HCT116 (cell line): ENCODE measurements around the gene ELAPOR2. TPM values are rescaled to one million over a fixed set of nuclear protein-coding genes. Genes with fewer than 3 reads are reported as not detected.

ENCODE experiments used
- ATAC-seq: fragments of 200-7000 bp; cut with Tn5 transposase; 2 replicates; pipeline ENCODE4 v1.9.1; 2020; ENCODE audit warnings: mild to moderate bottlenecking, moderate library complexity
- BruUV-seq: library from RNA; stranded (reverse); fragments of 400-500 nt; replicated peaks from 2 replicates; lab custom pipeline; 2021; lab: Mats Ljungman, UMichigan
- CTCF ChIA-PET: fragments of 300-600 bp; sonication (Branson Sonifier 250); formaldehyde crosslinking; loops from one replicate; lab custom pipeline; 2021; ENCODE audit warnings: antibody characterized with exemption; lab: Charles Lee
- POLR2A ChIA-PET: fragments of 300-600, 350-600 bp; sonication (Branson Sonifier 250); formaldehyde crosslinking; loops from one replicate; lab custom pipeline; 2021; ENCODE audit warnings: antibody characterized with exemption; lab: Charles Lee
- RAD21 ChIA-PET, 2 experiments: fragments of 300-600 bp; sonication (Branson Sonifier 250); formaldehyde crosslinking; loops; one replicate each; lab custom pipeline; 2023; ENCODE audit warnings: low total read pairs in 2 of 2; ENCODE audit not compliant: uncharacterized antibody in 2 of 2, unreplicated experiment in 2 of 2, low non-redundant PET in 1 of 2; lab: Charles Lee
- DNase-seq: peaks from one replicate; pipeline ENCODE4 v3.0.0-alpha.2; 2010; ENCODE audit warnings: low read depth, low spot score
- H2AFZ ChIP-seq: fragments of 200-600 bp; shearing (Covaris generic), sonication (generic); 2 replicates; pipeline ENCODE4 v1.6.1; 2017; ENCODE audit warnings: low read depth, mixed run types, mixed read lengths, antibody characterized with exemption, low read length; ENCODE audit not compliant: poor library complexity, severe bottlenecking
- H3K27ac ChIP-seq: 2 replicates; pipeline ENCODE4 v1.5.1; 2012; ENCODE audit warnings: low read depth, low read length
- H3K27me3 ChIP-seq: fragments of 200-600 bp; sonication (generic); 2 replicates; pipeline ENCODE4 v1.6.1; 2016; ENCODE audit warnings: mixed run types, low read length, mixed read lengths; ENCODE audit not compliant: insufficient read depth
- H3K36me3 ChIP-seq, 2 experiments: fragments of 200-500 bp in 1 of 2; fragments of 200-600 bp in 1 of 2; sonication (Bioruptor generic) in 1 of 2; sonication (generic) in 1 of 2; 2 replicates each; pipeline versions ENCODE4 v1.5.1 to v1.6.1; 2014 to 2016; ENCODE audit warnings: low read length in 2 of 2, inconsistent platforms in 1 of 2, mixed read lengths in 1 of 2, mixed run types in 1 of 2; ENCODE audit not compliant: insufficient read depth in 2 of 2, control insufficient read depth in 1 of 2
- H3K4me1 ChIP-seq, 2 experiments: fragments of 200-600 bp in 1 of 2; sonication (generic) in 1 of 2; 2 replicates each; pipeline versions ENCODE4 v1.5.1 to v1.6.1; 2012 to 2017; ENCODE audit warnings: low read length in 2 of 2, inconsistent platforms in 1 of 2, mild to moderate bottlenecking in 1 of 2, mixed read lengths in 1 of 2, mixed run types in 1 of 2, moderate library complexity in 1 of 2; ENCODE audit not compliant: insufficient read depth in 2 of 2, control insufficient read depth in 1 of 2
- H3K4me2 ChIP-seq: fragments of 200-600 bp; sonication (generic); 2 replicates; pipeline ENCODE4 v1.6.1; 2017; ENCODE audit warnings: mixed run types, low read length, mixed read lengths
- H3K4me3 ChIP-seq, 2 experiments: fragments of 200-600 bp in 1 of 2; sonication (generic) in 1 of 2; replicated peaks in 1 of 2; 2 replicates each; pipeline ENCODE4 v1.5.1; 2011 to 2016; ENCODE audit warnings: low read length in 2 of 2, control low read depth in 1 of 2, low read depth in 1 of 2, mild to moderate bottlenecking in 1 of 2, mixed read lengths in 1 of 2, mixed run types in 1 of 2
- H3K79me2 ChIP-seq: fragments of 200-600 bp; sonication (generic); 2 replicates; pipeline ENCODE4 v1.6.1; 2017; ENCODE audit warnings: mild to moderate bottlenecking, mixed run types, low read length, moderate library complexity, mixed read lengths; ENCODE audit not compliant: insufficient read depth
- H3K9ac ChIP-seq: fragments of 200-600 bp; sonication (generic); 2 replicates; pipeline ENCODE4 v1.6.1; 2016; ENCODE audit warnings: low read length, mixed read lengths
- H3K9me2 ChIP-seq: fragments of 200-600 bp; sonication (generic), shearing (Covaris generic); 2 replicates; pipeline ENCODE4 v1.6.1; 2017; ENCODE audit warnings: mixed run types, mild to moderate bottlenecking, moderate library complexity; ENCODE audit not compliant: insufficient read depth
- H3K9me3 ChIP-seq, 2 experiments: fragments of 200-500 bp in 1 of 2; fragments of 200-600 bp in 1 of 2; sonication (Bioruptor generic) in 1 of 2; sonication (generic) in 1 of 2; 2 replicates each; pipeline ENCODE4 v1.6.1; 2014 to 2017; ENCODE audit warnings: low read length in 2 of 2, mixed read lengths in 2 of 2, inconsistent platforms in 1 of 2, low read depth in 1 of 2, mild to moderate bottlenecking in 1 of 2, mixed run types in 1 of 2, moderate library complexity in 1 of 2; ENCODE audit not compliant: control insufficient read depth in 1 of 2, insufficient read depth in 1 of 2
- H4K20me1 ChIP-seq: fragments of 200-600 bp; sonication (generic), shearing (Covaris generic); 2 replicates; pipeline ENCODE4 v1.6.1; 2017; ENCODE audit warnings: mixed run types, mild to moderate bottlenecking, moderate library complexity; ENCODE audit not compliant: insufficient read depth
- CBX3 ChIP-seq: IDR thresholded peaks from 2 replicates; pipeline ENCODE4 v1.6.1; 2012; ENCODE audit warnings: low read depth
- EGR1 ChIP-seq: IDR thresholded peaks from 2 replicates; pipeline ENCODE4 v1.6.1; 2012; ENCODE audit warnings: low read depth
- ELF1 ChIP-seq: IDR thresholded peaks from 2 replicates; pipeline ENCODE4 v1.6.1; 2012; ENCODE audit warnings: low read depth, borderline replicate concordance
- EZH2 ChIP-seq: fragments of 200-600 bp; sonication (generic); IDR thresholded peaks from 2 replicates; pipeline ENCODE4 v1.6.1; 2017; ENCODE audit warnings: antibody characterized with exemption, mixed run types
- JUND ChIP-seq: IDR thresholded peaks from 2 replicates; pipeline ENCODE4 v1.6.1; 2012
- POLR2A ChIP-seq: IDR thresholded peaks from 2 replicates; pipeline ENCODE4 v1.7.0; 2011; ENCODE audit warnings: borderline replicate concordance; ENCODE audit not compliant: insufficient read depth, insufficient read length; ENCODE audit errors: extremely low read depth
- POLR2AphosphoS5 ChIP-seq: IDR thresholded peaks from 2 replicates; pipeline ENCODE4 v1.6.1; 2011; ENCODE audit warnings: mild to moderate bottlenecking, low read depth, low read length, moderate library complexity
- SRF ChIP-seq: IDR thresholded peaks from 2 replicates; pipeline ENCODE4 v1.6.1; 2012; ENCODE audit warnings: low read depth
- TCF7L2 ChIP-seq: IDR thresholded peaks from 2 replicates; pipeline ENCODE4 v1.7.0; 2011; ENCODE audit warnings: borderline replicate concordance, inconsistent platforms; ENCODE audit not compliant: insufficient read depth, insufficient read length; ENCODE audit errors: extremely low read depth
- YY1 ChIP-seq: IDR thresholded peaks from 2 replicates; pipeline ENCODE4 v1.6.1; 2011; ENCODE audit warnings: low read length, low read depth, moderate library complexity, mild to moderate bottlenecking; ENCODE audit not compliant: insufficient replicate concordance; ENCODE audit errors: extremely low read depth
- ZNF274 ChIP-seq: fragments of 200-500 bp; sonication (Bioruptor generic); IDR thresholded peaks from 2 replicates; pipeline ENCODE4 v1.6.1; 2014; ENCODE audit warnings: mild to moderate bottlenecking, low read depth, low read length, inconsistent platforms
- intact Hi-C: fragments of 100-400 bp; cut with micrococcal nuclease; formaldehyde crosslinking; loops from 2 replicates; pipeline ENCODE4 v1.10.0; 2022
- total RNA-seq: library from RNA; stranded (reverse); gene quantifications from one replicate; pipeline ENCODE4 v1.2.1, GENCODE V29; 2021; ENCODE audit not compliant: unreplicated experiment
- TF ChIP-seq, protein P1 (sequence below): IDR thresholded peaks from 2 replicates; pipeline ENCODE4 v1.6.1; 2012; ENCODE audit warnings: low read depth
- TF ChIP-seq, protein P2 (sequence below): IDR thresholded peaks from 2 replicates; pipeline ENCODE4 v1.6.1; 2012
- TF ChIP-seq, protein P3 (sequence below): IDR thresholded peaks from 2 replicates; pipeline ENCODE4 v1.6.1; 2012
- TF ChIP-seq, protein P4 (sequence below): IDR thresholded peaks from 2 replicates; pipeline ENCODE4 v1.6.1; 2011; ENCODE audit warnings: mild to moderate bottlenecking, low read length, moderate library complexity; ENCODE audit not compliant: insufficient replicate concordance; ENCODE audit errors: extremely low read depth

ELAPOR2 gene
- total RNA-seq, 1 experiment from 2014 or later, result 26.0 TPM

DNA sequence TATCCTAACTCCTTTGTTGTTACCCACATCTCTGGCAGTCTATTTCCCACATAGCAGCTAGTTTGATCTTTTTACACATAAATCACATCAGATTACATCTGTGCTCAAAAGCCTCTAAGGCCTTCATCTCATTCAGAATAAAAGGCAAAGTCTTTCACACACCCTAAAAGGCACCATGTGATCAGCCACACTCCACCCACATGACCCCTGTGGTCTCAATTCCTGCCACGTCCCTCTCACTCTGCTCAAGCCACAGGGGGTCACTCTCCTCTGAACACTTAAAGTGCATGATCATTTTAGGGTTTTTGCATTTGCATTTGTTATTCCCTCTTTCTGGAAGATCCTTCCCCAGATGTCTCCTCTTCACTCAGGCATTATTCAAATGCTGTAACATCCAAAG is 30.8 kb downstream of the ELAPOR2 start:
- ChIA-PET CTCF (no interaction called here), RAD21 (no interaction called here)

More for the DNA sequence above, 30.8 kb downstream of the ELAPOR2 start:
- Histone ChIP-seq H3K27me3 (no peaks in the 10 kb centered on the region), H3K9me2 (no peaks in the 10 kb centered on the region), H2AFZ (no peak overlapping the region), H3K79me2 (peaks cover 39% of the 10 kb centered on the region), H3K4me3 (no peak overlapping the region), H3K9me3 (no peaks in the 10 kb centered on the region), H3K4me2 (no peak overlapping the region), H3K27ac (no peak overlapping the region), H3K36me3 (no peaks in the 10 kb centered on the region), H4K20me1 (no peaks in the 10 kb centered on the region), H3K4me1 (no peaks in the 10 kb centered on the region), H3K9ac (no peak overlapping the region)
- ATAC-seq (no peak), DNase-seq (no peak)
- BruUV-seq, result no TSS peak
- intact Hi-C loops, result no loop called here
- POLR2A ChIA-PET, result no interaction called here
- TF ChIP-seq, protein P1, sequence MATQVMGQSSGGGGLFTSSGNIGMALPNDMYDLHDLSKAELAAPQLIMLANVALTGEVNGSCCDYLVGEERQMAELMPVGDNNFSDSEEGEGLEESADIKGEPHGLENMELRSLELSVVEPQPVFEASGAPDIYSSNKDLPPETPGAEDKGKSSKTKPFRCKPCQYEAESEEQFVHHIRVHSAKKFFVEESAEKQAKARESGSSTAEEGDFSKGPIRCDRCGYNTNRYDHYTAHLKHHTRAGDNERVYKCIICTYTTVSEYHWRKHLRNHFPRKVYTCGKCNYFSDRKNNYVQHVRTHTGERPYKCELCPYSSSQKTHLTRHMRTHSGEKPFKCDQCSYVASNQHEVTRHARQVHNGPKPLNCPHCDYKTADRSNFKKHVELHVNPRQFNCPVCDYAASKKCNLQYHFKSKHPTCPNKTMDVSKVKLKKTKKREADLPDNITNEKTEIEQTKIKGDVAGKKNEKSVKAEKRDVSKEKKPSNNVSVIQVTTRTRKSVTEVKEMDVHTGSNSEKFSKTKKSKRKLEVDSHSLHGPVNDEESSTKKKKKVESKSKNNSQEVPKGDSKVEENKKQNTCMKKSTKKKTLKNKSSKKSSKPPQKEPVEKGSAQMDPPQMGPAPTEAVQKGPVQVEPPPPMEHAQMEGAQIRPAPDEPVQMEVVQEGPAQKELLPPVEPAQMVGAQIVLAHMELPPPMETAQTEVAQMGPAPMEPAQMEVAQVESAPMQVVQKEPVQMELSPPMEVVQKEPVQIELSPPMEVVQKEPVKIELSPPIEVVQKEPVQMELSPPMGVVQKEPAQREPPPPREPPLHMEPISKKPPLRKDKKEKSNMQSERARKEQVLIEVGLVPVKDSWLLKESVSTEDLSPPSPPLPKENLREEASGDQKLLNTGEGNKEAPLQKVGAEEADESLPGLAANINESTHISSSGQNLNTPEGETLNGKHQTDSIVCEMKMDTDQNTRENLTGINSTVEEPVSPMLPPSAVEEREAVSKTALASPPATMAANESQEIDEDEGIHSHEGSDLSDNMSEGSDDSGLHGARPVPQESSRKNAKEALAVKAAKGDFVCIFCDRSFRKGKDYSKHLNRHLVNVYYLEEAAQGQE, result no peak
- TF ChIP-seq JUND (no peak), YY1 (no peak), EGR1 (no peak), EZH2 (no peak), POLR2AphosphoS5 (no peak), SRF (no peak), TCF7L2 (no peak), CBX3 (no peak), ZNF274 (no peak), POLR2A (no peak), ELF1 (no peak)
- TF ChIP-seq, protein P2, sequence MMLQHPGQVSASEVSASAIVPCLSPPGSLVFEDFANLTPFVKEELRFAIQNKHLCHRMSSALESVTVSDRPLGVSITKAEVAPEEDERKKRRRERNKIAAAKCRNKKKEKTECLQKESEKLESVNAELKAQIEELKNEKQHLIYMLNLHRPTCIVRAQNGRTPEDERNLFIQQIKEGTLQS, result no peak
- TF ChIP-seq, protein P3, sequence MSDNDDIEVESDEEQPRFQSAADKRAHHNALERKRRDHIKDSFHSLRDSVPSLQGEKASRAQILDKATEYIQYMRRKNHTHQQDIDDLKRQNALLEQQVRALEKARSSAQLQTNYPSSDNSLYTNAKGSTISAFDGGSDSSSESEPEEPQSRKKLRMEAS, result no peak
- TF ChIP-seq, protein P4, sequence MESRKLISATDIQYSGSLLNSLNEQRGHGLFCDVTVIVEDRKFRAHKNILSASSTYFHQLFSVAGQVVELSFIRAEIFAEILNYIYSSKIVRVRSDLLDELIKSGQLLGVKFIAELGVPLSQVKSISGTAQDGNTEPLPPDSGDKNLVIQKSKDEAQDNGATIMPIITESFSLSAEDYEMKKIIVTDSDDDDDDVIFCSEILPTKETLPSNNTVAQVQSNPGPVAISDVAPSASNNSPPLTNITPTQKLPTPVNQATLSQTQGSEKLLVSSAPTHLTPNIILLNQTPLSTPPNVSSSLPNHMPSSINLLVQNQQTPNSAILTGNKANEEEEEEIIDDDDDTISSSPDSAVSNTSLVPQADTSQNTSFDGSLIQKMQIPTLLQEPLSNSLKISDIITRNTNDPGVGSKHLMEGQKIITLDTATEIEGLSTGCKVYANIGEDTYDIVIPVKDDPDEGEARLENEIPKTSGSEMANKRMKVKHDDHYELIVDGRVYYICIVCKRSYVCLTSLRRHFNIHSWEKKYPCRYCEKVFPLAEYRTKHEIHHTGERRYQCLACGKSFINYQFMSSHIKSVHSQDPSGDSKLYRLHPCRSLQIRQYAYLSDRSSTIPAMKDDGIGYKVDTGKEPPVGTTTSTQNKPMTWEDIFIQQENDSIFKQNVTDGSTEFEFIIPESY, result no peak
